ENCODE results near the gene C22orf42.
"Not testable (repeated sequence)": the region's sequence is repeated elsewhere in the genome, so short reads cannot be mapped to it uniquely, and the experiment has no call there.

DNA sequence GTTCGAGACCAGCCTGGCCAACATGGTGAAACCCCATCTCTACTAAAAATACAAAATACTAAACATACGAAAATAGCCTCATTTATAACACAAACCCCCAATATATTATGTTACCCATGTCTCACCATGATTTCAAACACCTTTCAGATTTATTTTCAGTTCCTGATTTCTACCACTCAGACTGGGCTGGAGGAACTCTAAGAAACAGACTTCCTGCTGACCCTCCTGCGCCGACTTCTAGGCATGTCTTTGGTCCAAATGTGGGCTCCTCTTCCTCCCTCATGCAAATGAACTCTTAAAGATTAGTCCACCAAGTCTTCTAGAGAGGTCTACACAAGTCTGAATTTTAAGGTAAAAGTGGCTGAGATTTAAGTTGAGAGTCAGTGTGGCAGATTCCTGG is 10.7 kb downstream of the C22orf42 start:
- TF ChIP-seq, protein P1, sequence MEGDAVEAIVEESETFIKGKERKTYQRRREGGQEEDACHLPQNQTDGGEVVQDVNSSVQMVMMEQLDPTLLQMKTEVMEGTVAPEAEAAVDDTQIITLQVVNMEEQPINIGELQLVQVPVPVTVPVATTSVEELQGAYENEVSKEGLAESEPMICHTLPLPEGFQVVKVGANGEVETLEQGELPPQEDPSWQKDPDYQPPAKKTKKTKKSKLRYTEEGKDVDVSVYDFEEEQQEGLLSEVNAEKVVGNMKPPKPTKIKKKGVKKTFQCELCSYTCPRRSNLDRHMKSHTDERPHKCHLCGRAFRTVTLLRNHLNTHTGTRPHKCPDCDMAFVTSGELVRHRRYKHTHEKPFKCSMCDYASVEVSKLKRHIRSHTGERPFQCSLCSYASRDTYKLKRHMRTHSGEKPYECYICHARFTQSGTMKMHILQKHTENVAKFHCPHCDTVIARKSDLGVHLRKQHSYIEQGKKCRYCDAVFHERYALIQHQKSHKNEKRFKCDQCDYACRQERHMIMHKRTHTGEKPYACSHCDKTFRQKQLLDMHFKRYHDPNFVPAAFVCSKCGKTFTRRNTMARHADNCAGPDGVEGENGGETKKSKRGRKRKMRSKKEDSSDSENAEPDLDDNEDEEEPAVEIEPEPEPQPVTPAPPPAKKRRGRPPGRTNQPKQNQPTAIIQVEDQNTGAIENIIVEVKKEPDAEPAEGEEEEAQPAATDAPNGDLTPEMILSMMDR (IDR thresholded peaks at IDR 0.05 in 4 of 5, conservative IDR thresholded peaks at IDR 0.05 in 1 of 5) = not testable (repeated sequence)
- TF ChIP-seq POLR2A (IDR thresholded peaks at IDR 0.05) = not testable (repeated sequence)
